ENCODE results near the gene MIA.

GRCh38 chr19:40797166-40797962, 22.0 kb downstream of the MIA start:
- TF ChIP-seq EZH2 (IDR thresholded peaks at IDR 0.05; ENCODE audit: insufficient read depth, poor library complexity, severe bottlenecking) (no peak), EZH2phosphoT487 (IDR thresholded peaks at IDR 0.05; ENCODE audit: insufficient read depth, low read depth) (no peak)

All from GM23248 (cell line).